DND-41 (cell line): ENCODE data around the gene TAOK3.

Experiments used
- ATAC-seq: fragments of 200-7000 bp; cut with Tn5 transposase; 3 replicates; pipeline ENCODE4 v1.9.1; 2021; ENCODE audit warnings: low read depth; ENCODE audit not compliant: insufficient read depth
- DNase-seq: peaks from one replicate; pipeline ENCODE4 v3.0.0-alpha.2; 2020
- H2AFZ ChIP-seq: 2 replicates; pipeline ENCODE4 v1.6.0; 2012; ENCODE audit warnings: low read depth, low read length
- H3K27ac ChIP-seq: 2 replicates; pipeline ENCODE4 v1.5.1; 2012; ENCODE audit warnings: low read length, inconsistent platforms
- H3K27me3 ChIP-seq: fragments of 200-600 bp; sonication (generic); 2 replicates; pipeline ENCODE4 v1.6.0; 2012; ENCODE audit warnings: low read length, mild to moderate bottlenecking, inconsistent platforms; ENCODE audit not compliant: insufficient read depth, poor library complexity
- H3K36me3 ChIP-seq: 2 replicates; pipeline ENCODE4 v1.5.1; 2012; ENCODE audit warnings: low read length, inconsistent platforms; ENCODE audit not compliant: insufficient read depth
- H3K4me1 ChIP-seq: 2 replicates; pipeline ENCODE4 v1.5.1; 2012; ENCODE audit warnings: mild to moderate bottlenecking, low read length; ENCODE audit not compliant: insufficient read depth
- H3K4me2 ChIP-seq: 2 replicates; pipeline ENCODE4 v1.6.0; 2012; ENCODE audit warnings: mild to moderate bottlenecking, moderate library complexity, low read length, inconsistent platforms; ENCODE audit not compliant: insufficient read depth
- H3K4me3 ChIP-seq, 2 experiments: fragments of 200-600 bp in 1 of 2; shearing (Covaris generic) in 1 of 2; 2 replicates each; pipeline ENCODE4 v1.5.1; 2012 to 2016; ENCODE audit warnings: inconsistent platforms in 2 of 2, low read length in 2 of 2, mild to moderate bottlenecking in 2 of 2, low read depth in 1 of 2, moderate library complexity in 1 of 2
- H3K79me2 ChIP-seq: 2 replicates; pipeline ENCODE4 v1.6.0; 2012; ENCODE audit warnings: low read length, inconsistent platforms; ENCODE audit not compliant: insufficient read depth
- H3K9ac ChIP-seq: 2 replicates; pipeline ENCODE4 v1.6.0; 2012; ENCODE audit warnings: low read depth, mild to moderate bottlenecking, inconsistent platforms, low read length, moderate library complexity
- H3K9me3 ChIP-seq: 2 replicates; pipeline ENCODE4 v1.5.1; 2012; ENCODE audit warnings: low read length, moderate library complexity, mild to moderate bottlenecking, inconsistent platforms; ENCODE audit not compliant: insufficient read depth, severe bottlenecking
- H4K20me1 ChIP-seq: 2 replicates; pipeline ENCODE4 v1.6.0; 2012; ENCODE audit warnings: low read length; ENCODE audit not compliant: insufficient read depth
- EZH2 ChIP-seq: IDR thresholded peaks from 3 replicates; pipeline ENCODE4 v1.6.1; 2012; ENCODE audit warnings: borderline replicate concordance, low read depth, mild to moderate bottlenecking, moderate library complexity, low read length, inconsistent platforms; ENCODE audit not compliant: severe bottlenecking
- TF ChIP-seq, protein P1 (sequence below): IDR thresholded peaks from 2 replicates; pipeline ENCODE4 v1.5.1; 2012; ENCODE audit warnings: borderline replicate concordance, low read length, moderate library complexity, mild to moderate bottlenecking; ENCODE audit not compliant: poor library complexity, severe bottlenecking; ENCODE audit errors: extremely low read depth

TAOK3 gene

DNA sequence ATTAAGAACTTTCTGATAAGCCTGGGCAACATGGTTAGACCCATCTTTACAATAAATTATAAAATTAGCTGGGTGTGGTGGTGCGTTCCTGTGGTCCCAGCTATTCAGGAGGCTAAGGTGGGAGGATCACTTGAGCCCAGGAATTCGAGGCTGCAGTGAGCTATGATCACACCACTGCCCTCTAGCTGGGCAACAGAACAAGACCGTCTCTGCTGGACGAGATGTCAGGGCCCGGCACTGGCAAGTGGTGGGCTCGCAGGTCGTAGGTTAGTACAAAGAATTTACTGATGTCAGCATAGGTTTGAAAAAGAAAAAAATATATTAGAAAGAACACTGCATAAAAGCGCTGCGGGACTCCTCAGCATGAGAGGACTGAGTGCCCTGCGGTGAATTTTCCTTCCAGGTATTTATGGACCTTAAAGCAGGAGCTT lies 253.2 kb downstream of the TAOK3 start:
- Histone ChIP-seq H3K9me3 (no peaks in the 10 kb centered on the region), H3K4me2 (no peak overlapping the region), H3K79me2 (no peaks in the 10 kb centered on the region), H3K27me3 (no peaks in the 10 kb centered on the region), H4K20me1 (no peaks in the 10 kb centered on the region), H3K9ac (no peak overlapping the region), H3K4me3 (no peak overlapping the region), H3K27ac (no peak overlapping the region), H2AFZ (no peak overlapping the region), H3K4me1 (peaks cover 9% of the 10 kb centered on the region), H3K36me3 (peaks cover 4% of the 10 kb centered on the region; the same call in 1 of the 2 replicates)
- no peak for TF ChIP-seq EZH2
- TF ChIP-seq, protein P1, sequence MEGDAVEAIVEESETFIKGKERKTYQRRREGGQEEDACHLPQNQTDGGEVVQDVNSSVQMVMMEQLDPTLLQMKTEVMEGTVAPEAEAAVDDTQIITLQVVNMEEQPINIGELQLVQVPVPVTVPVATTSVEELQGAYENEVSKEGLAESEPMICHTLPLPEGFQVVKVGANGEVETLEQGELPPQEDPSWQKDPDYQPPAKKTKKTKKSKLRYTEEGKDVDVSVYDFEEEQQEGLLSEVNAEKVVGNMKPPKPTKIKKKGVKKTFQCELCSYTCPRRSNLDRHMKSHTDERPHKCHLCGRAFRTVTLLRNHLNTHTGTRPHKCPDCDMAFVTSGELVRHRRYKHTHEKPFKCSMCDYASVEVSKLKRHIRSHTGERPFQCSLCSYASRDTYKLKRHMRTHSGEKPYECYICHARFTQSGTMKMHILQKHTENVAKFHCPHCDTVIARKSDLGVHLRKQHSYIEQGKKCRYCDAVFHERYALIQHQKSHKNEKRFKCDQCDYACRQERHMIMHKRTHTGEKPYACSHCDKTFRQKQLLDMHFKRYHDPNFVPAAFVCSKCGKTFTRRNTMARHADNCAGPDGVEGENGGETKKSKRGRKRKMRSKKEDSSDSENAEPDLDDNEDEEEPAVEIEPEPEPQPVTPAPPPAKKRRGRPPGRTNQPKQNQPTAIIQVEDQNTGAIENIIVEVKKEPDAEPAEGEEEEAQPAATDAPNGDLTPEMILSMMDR, result no peak
- DNase-seq, result no peak
- ATAC-seq, result no peak

DNA sequence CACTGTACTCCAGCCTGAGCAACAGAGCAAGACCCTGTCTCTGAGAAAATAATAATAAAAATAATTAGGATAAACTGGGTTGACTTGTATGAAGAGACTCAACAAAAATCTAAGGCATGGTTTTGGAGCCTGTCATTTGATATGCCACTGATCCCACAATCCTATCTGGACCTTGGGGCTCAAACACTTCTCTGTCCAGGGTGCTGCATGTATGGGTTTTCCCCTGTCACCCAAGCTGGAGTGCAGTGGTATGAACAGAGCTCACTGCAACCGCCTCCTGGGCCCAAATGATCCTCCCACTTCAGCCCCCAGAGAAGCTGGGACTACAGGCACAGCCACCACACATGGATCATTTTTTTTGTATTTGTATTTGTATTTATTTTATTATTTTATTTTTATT lies 263.6 kb downstream of the TAOK3 start:
- Histone ChIP-seq H3K27ac (no peak overlapping the region), H3K4me2 (no peak overlapping the region), H3K27me3 (no peaks in the 10 kb centered on the region), H3K9ac (no peak overlapping the region), H3K9me3 (no peaks in the 10 kb centered on the region), H3K4me1 (peaks cover 8% of the 10 kb centered on the region), H3K79me2 (no peaks in the 10 kb centered on the region), H4K20me1 (no peaks in the 10 kb centered on the region), H3K36me3 (no peaks in the 10 kb centered on the region), H3K4me3 (no peak overlapping the region), H2AFZ (no peak overlapping the region)
- TF ChIP-seq, protein P1, result no peak
- TF ChIP-seq EZH2, result no peak
- DNase-seq (no peak), ATAC-seq (peak; percentile 37; the same call in 1 of the 3 replicates)

DNA sequence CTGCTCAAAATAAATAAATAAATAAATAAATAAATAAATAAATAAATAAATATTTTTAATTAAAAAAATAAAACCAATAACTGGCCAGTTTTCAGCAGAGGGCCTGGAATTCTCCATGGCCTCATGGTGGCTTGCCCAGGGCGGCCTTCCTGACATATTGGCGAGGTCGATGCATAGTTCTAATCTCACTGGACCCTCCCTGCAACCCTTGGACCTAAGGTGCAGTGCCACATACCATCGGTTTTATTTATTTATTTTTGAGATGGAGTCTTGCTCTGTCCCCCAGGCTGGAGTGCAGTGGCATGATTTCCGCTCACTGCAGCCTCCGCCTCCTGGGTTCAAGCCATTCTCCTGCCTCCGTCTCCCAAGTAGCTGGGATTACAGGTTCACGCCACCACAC lies 265.0 kb downstream of the TAOK3 start:
- TF ChIP-seq, protein P1, result no peak
- TF ChIP-seq EZH2, result no peak
- Histone ChIP-seq H3K27ac (no peak overlapping the region), H3K4me2 (no peak overlapping the region), H2AFZ (no peak overlapping the region), H3K27me3 (no peaks in the 10 kb centered on the region), H3K4me1 (peaks cover 16% of the 10 kb centered on the region), H3K9me3 (no peaks in the 10 kb centered on the region), H3K79me2 (no peaks in the 10 kb centered on the region), H4K20me1 (no peaks in the 10 kb centered on the region), H3K36me3 (no peaks in the 10 kb centered on the region), H3K9ac (no peak overlapping the region), H3K4me3 (no peak overlapping the region)
- DNase-seq, result no peak
- no peak for ATAC-seq

DNA sequence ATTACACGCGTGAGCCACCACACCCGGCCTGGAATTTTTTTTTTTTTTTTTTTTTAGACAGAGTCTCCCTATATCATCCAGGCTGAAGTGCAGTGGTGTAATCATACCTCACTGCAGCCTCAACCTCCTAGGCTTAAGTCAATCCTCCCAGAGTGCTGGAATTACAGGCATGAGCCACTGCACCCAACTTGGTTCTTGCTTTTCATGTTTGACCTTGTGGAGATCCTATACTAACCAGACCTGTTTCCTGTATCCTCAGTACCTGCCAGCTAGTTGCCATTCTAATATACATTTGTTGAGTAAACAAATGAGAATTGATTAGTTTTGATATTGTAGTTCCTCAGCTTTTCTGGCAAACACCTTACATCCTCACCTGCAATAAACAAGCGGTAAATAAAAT lies 265.7 kb downstream of the TAOK3 start:
- no peaks in the 10 kb centered on the region for H3K36me3 ChIP-seq
- H2AFZ ChIP-seq, result no peak overlapping the region
- no peaks in the 10 kb centered on the region for H3K9me3 ChIP-seq
- no peak overlapping the region for H3K9ac ChIP-seq
- DNase-seq (no peak), ATAC-seq (no peak)
- H3K79me2 ChIP-seq, result no peaks in the 10 kb centered on the region
- no peak for TF ChIP-seq EZH2
- H3K4me3 ChIP-seq, result no peak overlapping the region
- no peaks in the 10 kb centered on the region for H4K20me1 ChIP-seq
- no peak overlapping the region for H3K27ac ChIP-seq
- no peaks in the 10 kb centered on the region for H3K27me3 ChIP-seq
- peaks cover 20% of the 10 kb centered on the region for H3K4me1 ChIP-seq
- no peak overlapping the region for H3K4me2 ChIP-seq
